ENCODE measurements around the gene RER1.

Gene RER1

GRCh38 chr1:2373551-2374251, 17.9 kb upstream of the RER1 start:
- no peak for DNase-seq (ENCODE audit: low read depth)
- no peak overlapping the region for H3K4me3 ChIP-seq (ENCODE audit: low read length)
- no peak for TF ChIP-seq CTCF (conservative IDR thresholded peaks at IDR 0.05; ENCODE audit: low read length)

GRCh38 chr1:2374252-2375155, 17.1 kb upstream of the RER1 start:
- no peak overlapping the region for H3K4me3 ChIP-seq (ENCODE audit: low read length)
- no peak for TF ChIP-seq CTCF (conservative IDR thresholded peaks at IDR 0.05; ENCODE audit: low read length)
- DNase-seq (ENCODE audit: low read depth), result no peak

GRCh38 chr1:2375246-2375922, 16.3 kb upstream of the RER1 start:
- H3K4me3 ChIP-seq (ENCODE audit: low read length), result no peak overlapping the region
- DNase-seq (ENCODE audit: low read depth), result no peak
- no peak for TF ChIP-seq CTCF (conservative IDR thresholded peaks at IDR 0.05; ENCODE audit: low read length)

GRCh38 chr1:2375923-2376260, 15.7 kb upstream of the RER1 start:
- TF ChIP-seq CTCF (conservative IDR thresholded peaks at IDR 0.05; ENCODE audit: low read length), result no peak
- no peak overlapping the region for H3K4me3 ChIP-seq (ENCODE audit: low read length)
- DNase-seq (ENCODE audit: low read depth), result no peak

- no peak for DNase-seq (ENCODE audit: low read depth)
- TF ChIP-seq CTCF (conservative IDR thresholded peaks at IDR 0.05; ENCODE audit: low read length), result no peak
- H3K4me3 ChIP-seq (ENCODE audit: low read length), result no peak overlapping the region
These were observed 15.3 kb upstream of the RER1 start for GRCh38 chr1:2376261-2376741.

GRCh38 chr1:2376931-2377672, 14.5 kb upstream of the RER1 start:
- no peak overlapping the region for H3K4me3 ChIP-seq (ENCODE audit: low read length)
- no peak for DNase-seq (ENCODE audit: low read depth)
- TF ChIP-seq CTCF (conservative IDR thresholded peaks at IDR 0.05; ENCODE audit: low read length), result no peak
